ENCODE measurements around the gene NELFA.

Gene NELFA

DNA sequence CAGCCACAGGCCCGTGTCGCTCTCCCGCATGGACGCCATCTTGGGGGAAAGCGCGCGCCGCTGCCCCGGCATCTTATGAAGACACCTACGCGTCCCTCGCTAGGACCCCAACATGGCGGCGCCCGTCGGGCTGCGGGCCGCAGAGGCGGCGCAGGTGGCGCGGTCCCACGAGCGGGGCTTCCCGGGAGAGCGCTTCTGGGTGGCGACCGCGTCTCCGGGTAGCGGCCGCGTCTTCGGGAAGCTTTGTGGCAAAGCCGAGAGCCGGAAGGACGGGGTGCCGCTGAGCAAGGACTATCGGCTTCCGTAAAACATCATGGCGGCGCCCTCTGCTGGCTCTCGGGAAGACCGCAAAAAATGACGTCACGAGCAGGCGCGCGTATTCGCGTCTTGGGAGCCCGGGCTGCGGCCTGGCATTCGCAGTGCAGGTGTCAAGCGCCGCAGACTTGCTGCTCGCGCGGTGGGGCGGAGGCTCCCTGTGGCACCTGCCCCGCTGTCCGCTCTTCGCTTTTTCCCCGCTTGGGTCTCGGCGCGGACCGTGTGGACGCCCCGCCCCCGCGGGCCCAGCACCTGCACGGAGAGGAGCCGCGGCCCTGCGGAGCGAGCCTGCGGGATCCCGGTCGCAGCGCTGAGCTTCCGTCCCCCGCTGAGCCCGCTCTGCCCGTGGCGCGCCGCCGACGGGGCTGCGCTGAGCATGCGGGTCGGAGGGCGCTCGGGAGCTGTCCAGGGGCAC, at the start of gene NELFA:
Gene NELFA, minus strand, starts transcription at position 54 of the 730 bp plus-strand sequence. Its CDS starts 15 bp downstream, at position 39.
- H3K4me1 ChIP-seq: peaks cover 27 to 42% (median 38%) of the 10 kb centered on the region in 10 experiments
- H3K27me3 ChIP-seq: no peaks in the 10 kb centered on the region
- H3K9ac ChIP-seq: peak within 1 kb of the TSS; percentile 91 to 99 (median 97)
- TF ChIP-seq Cebpa-rat (IDR thresholded peaks at IDR 0.05): no peak
- peak within 1 kb of the TSS; percentile 90 to 97 (median 94) for H3K4me2 ChIP-seq
- no peaks in the 10 kb centered on the region for H3K9me3 ChIP-seq (replicated peaks in 1 of 11)
- peak within 1 kb of the TSS; percentile 75 to 93 (median 85) for H3K4me3 ChIP-seq
- peaks cover 20 to 34% (median 29%) of the 10 kb centered on the region in 11 experiments for H3K36me3 ChIP-seq
- peak within 1 kb of the TSS; percentile 95 to 100 (median 98) for H3K27ac ChIP-seq
- H4K20me1 ChIP-seq: peaks cover 23 to 40% (median 35%) of the 10 kb centered on the region in 11 experiments; a peak in 20 of 22 replicates

DNA sequence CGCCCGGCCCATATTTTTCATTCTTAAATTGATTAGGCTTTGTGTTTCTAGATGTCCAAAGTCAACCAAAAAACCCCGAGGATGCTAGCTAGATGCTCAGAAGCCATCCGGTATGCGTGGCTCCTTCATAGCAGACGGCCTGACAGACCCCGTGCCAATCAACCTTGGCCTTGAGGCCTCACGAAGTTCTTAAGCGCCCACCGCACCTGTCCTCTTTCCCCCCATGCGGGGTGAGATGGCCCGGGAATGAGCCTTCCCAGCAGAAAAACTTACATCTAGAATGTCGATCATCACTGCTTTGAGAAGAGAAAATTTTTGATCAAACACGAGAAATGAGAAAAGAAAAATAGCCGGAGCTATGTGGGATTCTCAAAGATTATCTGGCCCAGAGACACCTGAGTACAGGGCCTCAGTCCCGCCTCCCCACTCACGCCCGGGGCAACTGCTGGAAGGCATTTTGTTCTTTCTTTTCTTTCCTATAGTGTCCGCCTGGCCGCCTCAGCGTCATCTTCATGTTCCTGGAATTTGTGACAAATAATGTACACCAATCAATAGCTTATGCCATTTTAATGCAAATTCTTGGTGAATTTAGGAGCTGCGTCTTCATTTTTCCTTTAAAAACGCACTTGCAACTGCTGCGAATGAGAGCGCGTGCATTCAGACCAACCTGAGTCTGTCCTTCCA, 48.8 kb upstream of the NELFA start:
- no peaks in the 10 kb centered on the region for H3K9me3 ChIP-seq (replicated peaks in 1 of 11)
- peaks cover 40 to 57% (median 46%) of the 10 kb centered on the region in 11 experiments for H3K27me3 ChIP-seq
- peaks cover 0 to 28% (median 18%) of the 10 kb centered on the region in 10 experiments; a peak in 14 of 20 replicates for H3K4me1 ChIP-seq
- no peak overlapping the region for H3K9ac ChIP-seq
- H3K4me3 ChIP-seq: no peak overlapping the region
- TF ChIP-seq Cebpa-rat (IDR thresholded peaks at IDR 0.05): no peak
- no peaks in the 10 kb centered on the region for H3K36me3 ChIP-seq
- no peak overlapping the region for H3K27ac ChIP-seq
- no peak overlapping the region for H3K4me2 ChIP-seq
- H4K20me1 ChIP-seq: peaks cover 0 to 21% (median 19%) of the 10 kb centered on the region in 11 experiments; a peak in 14 of 22 replicates

DNA sequence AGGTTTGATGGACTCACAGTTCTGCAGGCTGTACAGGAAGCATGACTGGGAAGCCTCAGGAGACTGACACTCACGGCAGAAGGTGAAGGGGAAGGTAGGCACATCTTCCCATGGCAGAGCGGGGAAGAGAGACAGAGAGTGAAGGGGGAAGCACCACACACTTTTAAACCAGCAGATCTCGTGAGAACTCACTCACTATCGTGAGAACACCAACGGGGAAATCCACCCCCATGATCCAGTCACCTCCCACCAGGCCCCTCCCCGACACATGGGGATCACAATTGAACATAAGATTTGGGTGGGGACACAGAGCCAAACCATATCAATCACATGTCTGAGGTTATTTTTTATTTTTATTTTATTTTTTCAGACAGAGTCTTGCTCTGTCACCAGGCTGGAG, 45.4 kb upstream of the NELFA start:
- no peak overlapping the region for H3K9ac ChIP-seq
- H3K4me3 ChIP-seq: no peak overlapping the region
- no peak for TF ChIP-seq Cebpa-rat (IDR thresholded peaks at IDR 0.05)
- H3K36me3 ChIP-seq: no peaks in the 10 kb centered on the region
- no peak overlapping the region for H3K4me2 ChIP-seq
- H4K20me1 ChIP-seq: peaks cover 0 to 5% (median 0%) of the 10 kb centered on the region in 11 experiments; a peak in 2 of 22 replicates
- H3K4me1 ChIP-seq: peaks cover 0 to 3% (median 0%) of the 10 kb centered on the region in 10 experiments; a peak in 3 of 20 replicates
- peaks cover 23 to 34% (median 27%) of the 10 kb centered on the region in 11 experiments for H3K27me3 ChIP-seq
- H3K9me3 ChIP-seq (replicated peaks in 1 of 11): no peaks in the 10 kb centered on the region
- H3K27ac ChIP-seq: no peak overlapping the region

DNA sequence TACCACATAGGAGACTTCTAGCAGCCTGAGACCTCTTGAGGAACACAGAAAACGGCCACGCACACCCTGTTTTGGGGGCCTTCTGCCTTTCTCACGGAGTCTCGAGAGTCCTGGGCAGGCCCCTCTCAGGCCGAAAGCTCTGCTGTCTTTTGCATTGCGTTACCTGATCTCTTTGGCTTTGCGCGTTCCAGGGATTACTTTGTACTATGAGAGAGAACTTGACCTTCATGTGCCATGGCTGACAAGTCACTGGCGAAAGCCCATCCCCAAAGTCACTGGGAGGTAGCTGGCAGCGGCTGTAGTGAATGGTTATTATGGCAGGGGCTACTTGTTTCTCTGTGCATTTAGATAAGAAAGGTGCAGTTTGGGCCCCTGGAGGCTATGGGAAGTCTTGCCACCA, 42.3 kb upstream of the NELFA start:
- Histone ChIP-seq H4K20me1 (peaks cover 0 to 10% (median 5%) of the 10 kb centered on the region in 11 experiments; a peak in 12 of 22 replicates), H3K9ac (no peak overlapping the region), H3K36me3 (no peaks in the 10 kb centered on the region), H3K4me2 (no peak overlapping the region), H3K4me3 (no peak overlapping the region), H3K27ac (no peak overlapping the region), H3K27me3 (peaks cover 0 to 21% (median 8%) of the 10 kb centered on the region in 11 experiments; a peak in 17 of 22 replicates), H3K9me3 (replicated peaks in 1 of 11) (no peaks in the 10 kb centered on the region), H3K4me1 (peaks cover 7 to 15% (median 11%) of the 10 kb centered on the region in 10 experiments; a peak in 19 of 20 replicates)
- TF ChIP-seq Cebpa-rat (IDR thresholded peaks at IDR 0.05): no peak

DNA sequence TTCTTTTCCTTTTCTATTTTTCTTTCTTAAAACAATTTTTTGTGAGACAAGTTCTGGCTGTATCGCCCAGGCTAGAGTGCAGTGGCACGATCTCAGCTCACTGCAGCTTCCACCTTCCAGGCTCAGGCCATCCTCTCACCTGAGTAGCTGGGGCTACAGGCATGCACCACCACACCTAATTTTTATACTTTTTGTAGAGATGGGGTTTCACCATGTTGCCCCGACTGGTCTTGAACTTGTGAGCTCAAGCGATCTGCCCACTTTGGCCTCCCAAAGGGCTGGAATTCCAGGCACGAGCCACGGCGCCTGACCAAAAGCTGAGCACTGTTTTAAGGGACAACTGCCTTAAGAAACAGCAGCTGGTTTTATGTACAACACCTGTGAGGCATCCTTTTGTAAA, 41.0 kb upstream of the NELFA start:
- no peak overlapping the region for H3K4me2 ChIP-seq
- H3K9ac ChIP-seq: no peak overlapping the region
- H3K4me1 ChIP-seq: peaks cover 18 to 28% (median 24%) of the 10 kb centered on the region in 10 experiments; a peak in 19 of 20 replicates
- peaks cover 0 to 1% (median 0%) of the 10 kb centered on the region in 11 experiments; a peak in 1 of 22 replicates for H3K9me3 ChIP-seq (replicated peaks in 1 of 11)
- peaks cover 0 to 1% (median 0%) of the 10 kb centered on the region in 11 experiments; a peak in 2 of 22 replicates for H3K36me3 ChIP-seq
- no peak overlapping the region for H3K27ac ChIP-seq
- no peak for TF ChIP-seq Cebpa-rat (IDR thresholded peaks at IDR 0.05)
- H3K27me3 ChIP-seq: peaks cover 0 to 26% (median 8%) of the 10 kb centered on the region in 11 experiments; a peak in 13 of 22 replicates
- H4K20me1 ChIP-seq: peaks cover 0 to 23% (median 14%) of the 10 kb centered on the region in 11 experiments; a peak in 17 of 22 replicates
- H3K4me3 ChIP-seq: no peak overlapping the region

DNA sequence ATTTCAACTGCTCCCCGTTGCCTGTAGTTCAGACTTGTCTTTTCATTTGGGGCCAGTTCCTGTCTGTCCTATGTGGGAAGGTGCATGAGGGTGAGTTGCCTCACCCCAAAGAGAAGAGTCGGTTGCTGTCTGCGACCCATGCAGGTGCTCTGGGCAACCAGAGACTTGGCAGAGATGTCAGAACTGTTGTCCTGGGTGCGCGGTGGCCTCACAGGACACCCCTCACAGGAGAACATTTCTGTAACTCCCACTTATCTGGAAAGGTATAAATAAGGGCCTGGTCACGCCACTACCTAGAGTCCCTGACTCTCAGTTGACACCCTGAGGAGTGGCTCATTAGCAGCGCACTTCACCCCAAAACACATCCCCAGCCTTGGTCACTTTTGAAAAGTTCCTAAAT, 40.6 kb upstream of the NELFA start:
- Histone ChIP-seq H3K27ac (no peak overlapping the region), H3K27me3 (peaks cover 0 to 30% (median 8%) of the 10 kb centered on the region in 11 experiments; a peak in 13 of 22 replicates), H3K9ac (no peak overlapping the region), H3K9me3 (replicated peaks in 1 of 11) (peaks cover 0 to 6% (median 0%) of the 10 kb centered on the region in 11 experiments; a peak in 1 of 22 replicates), H3K36me3 (peaks cover 0 to 5% (median 4%) of the 10 kb centered on the region in 11 experiments; a peak in 9 of 22 replicates), H3K4me2 (no peak overlapping the region), H4K20me1 (peaks cover 0 to 28% (median 18%) of the 10 kb centered on the region in 11 experiments; a peak in 18 of 22 replicates), H3K4me1 (peaks cover 18 to 32% (median 28%) of the 10 kb centered on the region in 10 experiments; a peak in 19 of 20 replicates), H3K4me3 (no peak overlapping the region)
- no peak for TF ChIP-seq Cebpa-rat (IDR thresholded peaks at IDR 0.05)

DNA sequence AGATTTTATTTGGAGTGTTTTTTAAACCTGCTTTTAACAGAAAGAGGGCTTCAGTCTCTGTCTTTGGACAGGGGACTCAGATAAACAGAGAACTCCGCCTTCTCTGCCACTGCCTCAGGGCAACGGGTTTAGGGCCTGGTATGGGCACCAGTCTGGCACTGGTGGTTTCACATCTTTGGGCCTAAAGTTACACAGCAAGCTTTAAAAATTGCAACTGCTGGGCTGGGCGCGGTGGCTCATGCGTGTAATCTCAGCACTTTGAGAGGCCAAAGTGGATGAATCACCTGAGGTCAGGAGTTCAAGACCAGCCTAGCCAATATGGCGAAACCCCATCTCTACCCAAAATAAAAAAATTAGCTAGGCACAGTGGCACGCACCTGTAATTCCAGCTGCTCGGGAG, 40.1 kb upstream of the NELFA start:
- H3K4me3 ChIP-seq: no peak overlapping the region
- peaks cover 0 to 30% (median 8%) of the 10 kb centered on the region in 11 experiments; a peak in 13 of 22 replicates for H3K27me3 ChIP-seq
- H3K4me2 ChIP-seq: peak overlapping the region in 1 of 11 experiments; percentile 18; a peak in 1 of 22 replicates
- peaks cover 0 to 7% (median 0%) of the 10 kb centered on the region in 11 experiments; a peak in 1 of 22 replicates for H3K9me3 ChIP-seq (replicated peaks in 1 of 11)
- H3K4me1 ChIP-seq: peaks cover 18 to 38% (median 31%) of the 10 kb centered on the region in 10 experiments; a peak in 19 of 20 replicates
- peaks cover 0 to 11% (median 9%) of the 10 kb centered on the region in 11 experiments; a peak in 10 of 22 replicates for H3K36me3 ChIP-seq
- H3K27ac ChIP-seq: no peak overlapping the region
- TF ChIP-seq Cebpa-rat (IDR thresholded peaks at IDR 0.05): no peak
- no peak overlapping the region for H3K9ac ChIP-seq
- H4K20me1 ChIP-seq: peaks cover 2 to 33% (median 24%) of the 10 kb centered on the region in 11 experiments; a peak in 20 of 22 replicates

DNA sequence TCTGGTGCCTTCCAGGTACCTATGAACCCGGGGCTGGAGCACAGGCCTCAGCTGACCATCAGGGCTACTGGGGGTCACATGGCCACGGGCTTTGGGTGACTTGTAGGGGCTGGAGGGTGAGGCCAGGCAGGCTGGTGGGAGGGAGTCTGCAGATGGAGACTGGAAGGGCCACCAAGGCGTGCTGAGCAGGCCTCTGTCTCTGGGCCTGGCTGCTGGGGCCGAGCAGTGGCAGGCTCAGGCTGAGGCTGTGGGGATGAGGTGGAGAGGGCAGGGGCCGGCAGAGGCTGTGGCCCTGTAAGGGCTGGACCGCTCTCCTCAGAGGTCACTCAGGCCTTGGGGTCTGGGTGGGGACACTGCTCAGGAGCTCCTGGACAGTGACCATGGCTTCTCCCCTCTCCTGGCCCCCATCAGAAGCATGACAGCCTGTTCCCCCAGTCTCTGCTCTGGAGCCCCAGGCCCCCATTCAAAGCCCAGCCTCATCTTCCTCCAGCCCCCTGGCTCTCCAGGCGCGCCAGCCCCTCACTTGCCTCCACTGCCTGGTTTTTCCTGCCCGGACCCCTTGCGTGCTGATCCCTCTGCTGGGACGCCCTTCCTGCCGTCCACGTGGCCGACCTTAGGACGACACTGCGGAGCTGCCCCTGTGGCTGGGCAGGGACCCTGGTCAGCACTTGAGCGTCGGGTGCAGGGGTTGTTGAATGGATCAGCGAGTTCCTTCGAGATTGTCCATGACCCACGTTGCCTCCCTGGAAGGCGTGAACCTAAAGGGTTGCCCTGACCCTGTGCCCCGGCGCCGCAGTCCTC, 39.2 kb upstream of the NELFA start:
- Histone ChIP-seq H3K27ac (no peak overlapping the region), H3K4me1 (peaks cover 22 to 45% (median 38%) of the 10 kb centered on the region in 10 experiments; a peak in 19 of 20 replicates), H3K9ac (no peak overlapping the region), H3K4me2 (no peak overlapping the region), H3K27me3 (peaks cover 0 to 30% (median 8%) of the 10 kb centered on the region in 11 experiments; a peak in 13 of 22 replicates), H3K36me3 (peaks cover 0 to 14% (median 10%) of the 10 kb centered on the region in 11 experiments; a peak in 10 of 22 replicates), H3K4me3 (no peak overlapping the region), H3K9me3 (replicated peaks in 1 of 11) (peaks cover 0 to 7% (median 0%) of the 10 kb centered on the region in 11 experiments; a peak in 1 of 22 replicates), H4K20me1 (peaks cover 10 to 42% (median 32%) of the 10 kb centered on the region in 11 experiments)
- no peak for TF ChIP-seq Cebpa-rat (IDR thresholded peaks at IDR 0.05)
